CD4-positive, alpha-beta T cell (primary cell): ENCODE results near the gene DYNLT2. TPM values are rescaled to one million over a fixed set of nuclear protein-coding genes. Genes with fewer than 3 reads are reported as not detected.

ENCODE experiments used
- ATAC-seq: fragments of 200-7000 bp; cut with Tn5 transposase; one replicate; pipeline ENCODE4 v1.10.0; 2022; ENCODE audit warnings: mild to moderate bottlenecking; ENCODE audit not compliant: poor library complexity
- CTCF ChIA-PET: fragments of 350-600 bp; sonication (Branson Sonifier 250); formaldehyde crosslinking; loops from one replicate; lab custom pipeline; 2021; ENCODE audit warnings: antibody characterized with exemption, inconsistent platforms; lab: Charles Lee
- POLR2A ChIA-PET: fragments of 350-600 bp; sonication (Branson Sonifier 250); formaldehyde crosslinking; loops from one replicate; lab custom pipeline; 2021; ENCODE audit warnings: antibody characterized with exemption, inconsistent platforms; lab: Charles Lee
- DNase-seq, 14 experiments: peaks; one replicate each; pipeline ENCODE4 v3.0.0-alpha.2; 2013 to 2020; ENCODE audit warnings: mixed read lengths in 2 of 14
- H3K27ac ChIP-seq, 2 donors: one replicate each; pipeline versions ENCODE4 v1.5.1 to v1.7.0; 2013; ENCODE audit warnings: low read length in 2 of 2, low read depth in 1 of 2, mild to moderate bottlenecking in 1 of 2
- H3K27me3 ChIP-seq, 2 experiments: 1 replicate in 1 of 2; 2 replicates in 1 of 2; pipeline versions ENCODE4 v1.6.1 to v1.7.0; 2013; ENCODE audit warnings: low read length in 2 of 2, control low read depth in 1 of 2, mild to moderate bottlenecking in 1 of 2, moderate library complexity in 1 of 2; ENCODE audit not compliant: insufficient read depth in 2 of 2, control insufficient read depth in 1 of 2
- H3K36me3 ChIP-seq: one replicate; pipeline ENCODE4 v1.6.1; 2013; ENCODE audit warnings: low read length, control low read depth; ENCODE audit not compliant: insufficient read depth
- H3K4me1 ChIP-seq: one replicate; pipeline ENCODE4 v1.6.1; 2013; ENCODE audit warnings: low read length, control low read depth; ENCODE audit not compliant: insufficient read depth
- H3K4me3 ChIP-seq: one replicate; pipeline ENCODE4 v1.5.1; 2013; ENCODE audit warnings: mild to moderate bottlenecking, low read length, moderate library complexity
- H3K9me3 ChIP-seq, 2 experiments: 1 replicate in 1 of 2; 2 replicates in 1 of 2; pipeline versions ENCODE4 v1.6.1 to v1.7.0; 2013; ENCODE audit warnings: low read length in 2 of 2, mild to moderate bottlenecking in 2 of 2, control low read depth in 1 of 2, moderate library complexity in 1 of 2; ENCODE audit not compliant: control insufficient read depth in 1 of 2, insufficient read depth in 1 of 2
- H3K27ac Mint-ChIP-seq: one replicate; pipeline ENCODE4 v1.8.0; 2020; ENCODE audit warnings: mixed read lengths
- H3K27me3 Mint-ChIP-seq: one replicate; pipeline ENCODE4 v1.8.0; 2021; ENCODE audit warnings: mixed read lengths
- H3K36me3 Mint-ChIP-seq: one replicate; pipeline ENCODE4 v1.8.0; 2021; ENCODE audit warnings: low read depth, mixed read lengths
- H3K4me1 Mint-ChIP-seq: one replicate; pipeline ENCODE4 v1.8.0; 2021; ENCODE audit warnings: low read depth, mixed read lengths
- H3K4me3 Mint-ChIP-seq: one replicate; pipeline ENCODE4 v1.8.0; 2020; ENCODE audit warnings: mild to moderate bottlenecking, mixed read lengths
- H3K9me3 Mint-ChIP-seq: one replicate; pipeline ENCODE4 v1.8.0; 2020; ENCODE audit warnings: mixed read lengths
- CTCF ChIP-seq: fragments of 200-600 bp; IDR thresholded peaks from one replicate; pipeline ENCODE4 v1.8.0; 2022; ENCODE audit warnings: antibody characterized with exemption, mild to moderate bottlenecking
- intact Hi-C, 2 experiments: fragments of 100-400 bp; cut with DNase I in 1 of 2; cut with micrococcal nuclease in 1 of 2; formaldehyde crosslinking; loops; one replicate each; pipeline versions ENCODE4 v1.15.1 to v1.9.0; 2023 to 2025; cut with DNase I, micrococcal nuclease
- total RNA-seq, 174 experiments: library from RNA in 2 of 174; stranded (reverse) in 2 of 174; gene quantifications; one replicate each; pipeline ENCODE4 v1.2.3 and lab custom pipeline; 2021 to 2026

The DYNLT2 gene
- total RNA-seq, 2 experiments from 2014 or later: 4.1 to 4.3 TPM

GRCh38 chr6:169714595-169714994 is 36.8 kb downstream of the DYNLT2 start:
- H3K36me3 ChIP-seq: peaks cover 56% of the 10 kb centered on the region
- H3K4me1 Mint-ChIP-seq: peaks cover 17% of the 10 kb centered on the region

DNA sequence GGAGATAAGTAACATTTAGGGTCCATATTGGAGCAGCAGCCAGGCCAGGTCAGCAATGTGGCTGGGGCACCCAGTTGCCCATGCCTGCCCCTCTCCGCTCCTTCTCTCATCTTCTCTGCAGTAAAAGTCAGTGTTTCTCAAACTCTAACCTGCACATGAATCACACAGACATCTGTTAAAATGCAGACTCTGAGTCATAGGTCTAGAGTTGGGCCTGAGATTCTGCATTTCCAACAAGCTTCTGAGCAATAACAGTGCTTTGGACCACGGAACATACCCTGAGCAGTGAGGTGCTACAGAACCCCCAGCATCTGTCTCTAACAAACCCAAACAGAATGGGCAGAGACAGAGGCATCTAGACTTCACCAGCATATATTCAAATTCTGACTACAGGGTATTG is 37.2 kb downstream of the DYNLT2 start:
- Histone ChIP-seq H3K27me3 (no peaks in the 10 kb centered on the region), H3K27ac (no peak overlapping the region), H3K4me1 (peaks cover 4% of the 10 kb centered on the region), H3K36me3 (peaks cover 60% of the 10 kb centered on the region), H3K4me3 (no peak overlapping the region), H3K9me3 (no peaks in the 10 kb centered on the region)
- Mint-ChIP-seq H3K36me3 (peaks cover 88% of the 10 kb centered on the region), H3K9me3 (no peaks in the 10 kb centered on the region), H3K4me1 (peaks cover 13% of the 10 kb centered on the region), H3K4me3 (no peak overlapping the region), H3K27me3 (no peaks in the 10 kb centered on the region), H3K27ac (no peak overlapping the region)
- TF ChIP-seq CTCF: no peak
- intact Hi-C loops: no loop called here
- ATAC-seq: no peak
- ChIA-PET POLR2A (interaction anchor here (0.7 to 13.2 kb wide), 2 partner anchors 8 to 11 kb away, joined by 3 to 230 read pairs; partner anchors contain the start of genes C6orf120 and WDR27), CTCF (interaction anchor here (1.2 kb wide), 1 partner anchor 10 kb away, joined by 3 read pairs; no protein-coding TSS in a partner anchor)
- no peak for DNase-seq

More at GRCh38 chr6:169714595-169714994, 36.8 kb downstream of the DYNLT2 start:
- intact Hi-C loops: no loop called here
- Histone ChIP-seq H3K27ac (no peak overlapping the region), H3K27me3 (no peaks in the 10 kb centered on the region), H3K9me3 (no peaks in the 10 kb centered on the region), H3K4me3 (no peak overlapping the region), H3K4me1 (peaks cover 4% of the 10 kb centered on the region)
- ATAC-seq (no peak), DNase-seq (no peak)
- TF ChIP-seq CTCF: no peak
- H3K9me3 Mint-ChIP-seq: no peaks in the 10 kb centered on the region
- H3K27me3 Mint-ChIP-seq: no peaks in the 10 kb centered on the region
- peaks cover 88% of the 10 kb centered on the region for H3K36me3 Mint-ChIP-seq
- POLR2A ChIA-PET: interaction anchor here (13.2 kb wide), 1 partner anchor 11 kb away, joined by 230 read pairs; the partner anchor contains the start of genes C6orf120 and WDR27
- H3K4me3 Mint-ChIP-seq: no peak overlapping the region
- CTCF ChIA-PET: interaction anchor here (1.2 kb wide), 1 partner anchor 11 kb away, joined by 3 read pairs; no protein-coding TSS in a partner anchor
- H3K27ac Mint-ChIP-seq: no peak overlapping the region

DNA sequence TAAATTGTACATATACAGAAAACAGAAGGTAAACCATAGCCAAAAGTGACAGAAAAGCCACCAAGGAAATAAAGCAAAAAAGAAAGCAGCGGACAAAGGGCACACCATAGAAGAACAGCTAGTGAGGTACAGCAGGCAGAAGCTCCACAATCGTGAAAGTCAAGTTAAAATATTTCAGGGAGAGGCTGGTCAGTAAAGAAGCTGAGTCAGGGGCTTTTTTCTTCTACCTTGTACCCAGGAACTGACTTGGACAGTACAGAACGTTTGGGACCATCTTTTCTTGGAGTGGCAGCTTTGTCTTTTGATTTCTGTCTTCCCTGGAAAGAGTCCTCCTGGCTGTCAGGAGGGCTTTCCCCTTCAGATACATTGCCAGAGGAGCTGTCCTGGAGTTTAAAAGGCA is 41.4 kb downstream of the DYNLT2 start:
- CTCF ChIA-PET: interaction anchor here (3.7 kb wide), 1 partner anchor 11 kb away, joined by 29 read pairs; no protein-coding TSS in a partner anchor

More for the DNA sequence above, 41.4 kb downstream of the DYNLT2 start:
- H3K36me3 ChIP-seq: peaks cover 42% of the 10 kb centered on the region
- Mint-ChIP-seq H3K27ac (peak overlapping the region; percentile 22), H3K27me3 (no peaks in the 10 kb centered on the region), H3K4me1 (peaks cover 27% of the 10 kb centered on the region), H3K9me3 (no peaks in the 10 kb centered on the region), H3K4me3 (no peak overlapping the region), H3K36me3 (peaks cover 79% of the 10 kb centered on the region)
- POLR2A ChIA-PET: interaction anchor here (1.0 to 4.4 kb wide), 3 partner anchors 8 to 15 kb away, joined by 4 to 44 read pairs (median 9); partner anchors contain the start of genes C6orf120, PHF10 and WDR27
- DNase-seq: no peak
- no peaks in the 10 kb centered on the region for H3K4me1 ChIP-seq
- no peaks in the 10 kb centered on the region for H3K27me3 ChIP-seq
- H3K9me3 ChIP-seq: no peaks in the 10 kb centered on the region
- ATAC-seq: no peak
- H3K4me3 ChIP-seq: no peak overlapping the region
- TF ChIP-seq CTCF: no peak
- intact Hi-C loops: no loop called here
- H3K27ac ChIP-seq: peak overlapping the region in 1 of 2 donors; percentile 6
